Adrenal gland (tissue), 12 donors: Measurements from ENCODE around the gene LPAR2. TPM values are rescaled to one million over a fixed set of nuclear protein-coding genes. Genes with fewer than 3 reads are reported as not detected.

ENCODE experiments used
- DNase-seq, 7 donors: peaks; one replicate each; pipeline ENCODE4 v3.0.0-alpha.2; 2019 to 2020
- H3K27ac ChIP-seq, 5 donors: fragments of 200-600 bp; sonication (generic) in 4 of 5; 1 replicate in 3 of 5; 2 replicates in 2 of 5; pipeline versions ENCODE4 v1.5.1 to v1.8.0; 2016 to 2020; ENCODE audit warnings: mild to moderate bottlenecking in 1 of 5
- H3K27me3 ChIP-seq: fragments of 200-600 bp; 2 replicates; pipeline ENCODE4 v1.8.0; 2021
- H3K36me3 ChIP-seq, 2 donors: fragments of 200-600 bp; replicated peaks in 1 of 2; 1 replicate in 1 of 2; 2 replicates in 1 of 2; pipeline versions ENCODE4 v1.5.1 to v1.8.0; 2018 to 2022
- H3K4me1 ChIP-seq, 2 donors: fragments of 200-600 bp; replicated peaks in 1 of 2; 1 replicate in 1 of 2; 2 replicates in 1 of 2; pipeline versions ENCODE4 v1.5.1 to v1.8.0; 2018 to 2021
- H3K4me3 ChIP-seq, 4 donors: fragments of 200-600 bp; sonication (generic) in 3 of 4; one replicate each; pipeline ENCODE4 v1.5.1; 2016 to 2018
- H3K9me3 ChIP-seq, 3 donors: fragments of 200-600 bp; sonication (generic) in 1 of 3; replicated peaks in 1 of 3; 1 replicate in 2 of 3; 2 replicates in 1 of 3; pipeline versions ENCODE4 v1.5.1 to v1.8.0; 2016 to 2021
- POLR2A ChIP-seq, 2 donors: fragments of 450-650 bp; IDR thresholded peaks; one replicate each; pipeline ENCODE4 v1.6.1; 2017; ENCODE audit warnings: antibody characterized with exemption in 2 of 2, mild to moderate bottlenecking in 2 of 2, moderate library complexity in 1 of 2
- WGBS, 4 donors: extraction: QIAGEN DNeasy Blood & Tissue Kit in 2 of 4; methylation state at CpG; one replicate each; pipeline versions ENCODE4 v1.1.5 to v1.1.7; 2013 to 2017; 5-methylcytosine and 5-hydroxymethylcytosine counted together
- intact Hi-C, 2 donors: fragments of 100-400 bp; cut with DNase I; formaldehyde crosslinking; loops; one replicate each; pipeline versions ENCODE4 v1.14.1 to v1.15.0; 2022 to 2023
- polyA plus RNA-seq, 3 donors: library from polyadenylated mRNA; stranded (reverse); fragments of 200-250 nt in 2 of 3; fragments of 350-450 nt in 1 of 3; fragmentation: Illumina TruSeq in 1 of 3; extraction: RNeasy Lipid Tissue Mini Kit (QIAGEN cat#74804) in 1 of 3; gene quantifications; one replicate each; pipeline ENCODE4 v1.2.3, GENCODE V29; 2013 to 2014
- total RNA-seq, 9 donors: library from RNA; depleted of rRNA in 4 of 9; stranded (reverse); fragments of >200 nt in 4 of 9; fragments of 120-200 nt in 1 of 9; fragmentation: NEBNext Ultra II Directional in 1 of 9; extraction: Animal tissue kit (Norgen Biotek cat#: 25700) in 1 of 9; gene quantifications; one replicate each; pipeline versions ENCODE4 v1.1.0 to v1.2.4, GENCODE V29; 2013 to 2023
- TF ChIP-seq, protein P1 (sequence below), 6 experiments: fragments of 450-650 bp in 4 of 6; fragments of 200-600 bp in 2 of 6; sonication (generic) in 1 of 6; IDR thresholded peaks; 1 replicate in 5 of 6; 2 replicates in 1 of 6; pipeline versions ENCODE4 v1.5.1 to v1.8.0; 2016 to 2021; ENCODE audit warnings: antibody characterized with exemption in 6 of 6, mild to moderate bottlenecking in 2 of 6, moderate library complexity in 1 of 6
- donor health status: healthy with polysubstance abuse.
- donor health status: Bipolar disorder and iron deficiency.
- donor health status: DM: yes; HTN: yes; CAD: no.
- donor health status: DM: no; HTN: no; CAD: no.
- donor health status: DM: no; HTN: no; CAD: no.
- donor health status: DM: yes; HTN: yes; CAD: no.

The LPAR2 gene
- total and polyA plus RNA-seq, 12 donors, result 0.93 to 10.5 (median 3.7) TPM

DNA sequence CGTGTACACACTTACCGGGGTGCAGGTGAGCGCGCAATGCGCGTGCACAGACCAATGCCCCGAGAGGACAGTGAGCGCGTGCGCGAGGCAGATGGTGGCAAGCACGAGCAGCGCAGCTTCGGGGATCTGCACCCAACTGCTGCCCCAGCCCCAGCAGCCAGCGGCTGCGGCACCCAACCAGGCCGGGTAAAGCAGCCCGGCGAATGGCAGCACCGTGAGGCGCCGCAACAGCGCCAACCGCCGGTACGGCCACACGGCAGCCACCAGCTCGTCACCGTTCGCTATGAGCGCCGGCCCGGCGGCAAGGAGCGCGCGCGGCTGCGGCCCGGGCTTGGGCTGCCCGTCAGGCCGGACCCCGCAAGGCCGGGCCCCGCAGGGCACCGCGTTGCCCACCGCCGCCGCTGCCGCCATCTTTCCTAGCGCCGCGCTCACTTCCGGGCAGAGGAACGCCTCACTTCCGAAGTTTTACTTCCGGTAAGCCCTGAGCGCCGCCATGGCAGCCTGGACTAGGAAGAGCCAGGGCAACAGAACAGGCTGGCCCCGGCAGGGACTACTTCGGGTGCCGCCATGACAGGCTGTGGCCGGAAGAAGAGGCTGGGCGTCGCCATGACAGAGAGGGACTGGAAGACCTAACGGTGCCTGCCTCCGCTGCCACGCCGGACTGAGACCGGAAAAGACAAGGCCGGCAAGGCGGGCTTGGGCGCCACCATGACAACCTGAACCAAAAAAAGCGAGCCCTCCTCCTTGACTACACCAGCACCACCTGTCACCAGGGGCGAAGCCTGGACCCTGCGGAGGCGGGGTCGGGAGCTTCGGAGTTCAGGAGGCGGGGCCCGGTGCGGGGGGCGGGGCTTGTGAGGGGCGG is 35.5 kb upstream of the LPAR2 start, which contains the start of gene ATP13A1:
ATP13A1 (minus strand) TSS at position 421 of the 865 bp plus-strand sequence; CDS start at position 411, 10 bp downstream.
- peak within 1 kb of the TSS; percentile 47 to 95 (median 93) for H3K27ac ChIP-seq
- peak within 1 kb of the TSS; percentile 70 to 92 (median 80) for H3K4me3 ChIP-seq
- H3K4me1 ChIP-seq, result peaks cover 12 to 22% of the 10 kb centered on the region in 2 donors
- H3K27me3 ChIP-seq, result no peaks in the 10 kb centered on the region
- peak; percentile 93 to 99 (median 97) for DNase-seq
- intact Hi-C loops, result no loop called here
- WGBS, 4 donors, result 0 to 1% (median 0%) methylated on average over 14 to 85 of the region's 85 CpGs
- peak; percentile 75 to 87 for TF ChIP-seq POLR2A (IDR thresholded peaks at IDR 0.05)
- TF ChIP-seq, protein P1, sequence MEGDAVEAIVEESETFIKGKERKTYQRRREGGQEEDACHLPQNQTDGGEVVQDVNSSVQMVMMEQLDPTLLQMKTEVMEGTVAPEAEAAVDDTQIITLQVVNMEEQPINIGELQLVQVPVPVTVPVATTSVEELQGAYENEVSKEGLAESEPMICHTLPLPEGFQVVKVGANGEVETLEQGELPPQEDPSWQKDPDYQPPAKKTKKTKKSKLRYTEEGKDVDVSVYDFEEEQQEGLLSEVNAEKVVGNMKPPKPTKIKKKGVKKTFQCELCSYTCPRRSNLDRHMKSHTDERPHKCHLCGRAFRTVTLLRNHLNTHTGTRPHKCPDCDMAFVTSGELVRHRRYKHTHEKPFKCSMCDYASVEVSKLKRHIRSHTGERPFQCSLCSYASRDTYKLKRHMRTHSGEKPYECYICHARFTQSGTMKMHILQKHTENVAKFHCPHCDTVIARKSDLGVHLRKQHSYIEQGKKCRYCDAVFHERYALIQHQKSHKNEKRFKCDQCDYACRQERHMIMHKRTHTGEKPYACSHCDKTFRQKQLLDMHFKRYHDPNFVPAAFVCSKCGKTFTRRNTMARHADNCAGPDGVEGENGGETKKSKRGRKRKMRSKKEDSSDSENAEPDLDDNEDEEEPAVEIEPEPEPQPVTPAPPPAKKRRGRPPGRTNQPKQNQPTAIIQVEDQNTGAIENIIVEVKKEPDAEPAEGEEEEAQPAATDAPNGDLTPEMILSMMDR (IDR thresholded peaks at IDR 0.05), result peak in 1 of 6 experiments; percentile 28
- H3K36me3 ChIP-seq, result peaks cover 0 to 13% of the 10 kb centered on the region in 2 donors
- H3K9me3 ChIP-seq, result no peaks in the 10 kb centered on the region

DNA sequence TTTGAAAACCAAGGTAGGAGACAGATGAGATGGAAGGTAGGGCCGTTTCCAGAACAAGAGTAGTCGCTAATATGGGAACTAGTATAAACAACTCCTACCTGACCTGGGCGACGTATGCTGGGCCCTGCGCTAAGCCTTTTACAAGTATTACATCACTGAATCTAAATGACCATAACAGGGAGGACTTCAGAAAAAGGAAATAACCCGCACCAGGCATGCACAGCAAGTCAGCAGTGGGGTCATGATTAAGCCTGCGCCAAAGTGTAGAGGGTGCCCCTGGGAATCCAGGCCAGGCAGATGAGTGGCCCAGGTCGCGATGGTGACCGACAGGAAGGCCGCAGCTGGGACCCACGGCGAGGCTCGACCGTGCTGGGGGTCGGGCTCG is 34.8 kb upstream of the LPAR2 start:
- H3K9me3 ChIP-seq, result no peaks in the 10 kb centered on the region
- peak overlapping the region in 4 of 5 donors; percentile 90 to 95 (median 93) for H3K27ac ChIP-seq
- peak overlapping the region; percentile 70 to 92 (median 80) for H3K4me3 ChIP-seq
- WGBS, 4 donors, result 6 to 19% (median 11%) methylated on average over 7 to 17 of the region's 17 CpGs
- TF ChIP-seq POLR2A (IDR thresholded peaks at IDR 0.05), result no peak
- TF ChIP-seq, protein P1 (IDR thresholded peaks at IDR 0.05), result no peak
- peaks cover 0 to 20% of the 10 kb centered on the region in 2 donors for H3K36me3 ChIP-seq
- H3K27me3 ChIP-seq, result no peaks in the 10 kb centered on the region
- intact Hi-C loops, result no loop called here
- peak in 2 of 7 donors; percentile 16 to 37 for DNase-seq
- peaks cover 12 to 22% of the 10 kb centered on the region in 2 donors for H3K4me1 ChIP-seq

DNA sequence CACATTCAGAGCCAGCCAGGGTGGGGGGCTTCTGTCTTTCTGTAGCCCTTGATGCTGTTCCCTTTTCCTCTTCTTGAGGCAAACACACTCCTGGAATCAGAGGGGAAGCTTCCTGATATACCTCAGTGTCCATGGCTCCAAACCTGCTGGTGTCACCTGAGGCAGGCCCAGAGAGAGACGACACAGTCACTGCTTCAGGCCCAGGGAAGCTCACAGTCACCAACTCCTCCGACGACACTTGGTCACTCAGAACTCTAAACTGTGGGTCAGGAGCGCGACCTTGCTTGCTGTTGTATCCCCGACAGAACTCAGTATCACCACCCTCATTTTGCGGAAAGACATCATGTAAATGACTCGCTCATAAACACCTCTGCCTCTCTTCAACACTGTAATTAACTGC is 34.3 kb upstream of the LPAR2 start:
- Histone ChIP-seq H3K9me3 (no peaks in the 10 kb centered on the region), H3K27me3 (no peaks in the 10 kb centered on the region), H3K4me1 (peaks cover 12 to 22% of the 10 kb centered on the region in 2 donors), H3K27ac (peak overlapping the region in 1 of 5 donors; percentile 22), H3K36me3 (peaks cover 0 to 25% of the 10 kb centered on the region in 2 donors), H3K4me3 (peak overlapping the region in 1 of 4 donors; percentile 86)
- WGBS, 4 donors, result 62 to 74% (median 67%) methylated on average over 8 of the region's 8 CpGs
- intact Hi-C loops, result no loop called here
- TF ChIP-seq, protein P1 (IDR thresholded peaks at IDR 0.05), result no peak
- TF ChIP-seq POLR2A (IDR thresholded peaks at IDR 0.05), result no peak
- DNase-seq, result peak in 1 of 7 donors; percentile 20

DNA sequence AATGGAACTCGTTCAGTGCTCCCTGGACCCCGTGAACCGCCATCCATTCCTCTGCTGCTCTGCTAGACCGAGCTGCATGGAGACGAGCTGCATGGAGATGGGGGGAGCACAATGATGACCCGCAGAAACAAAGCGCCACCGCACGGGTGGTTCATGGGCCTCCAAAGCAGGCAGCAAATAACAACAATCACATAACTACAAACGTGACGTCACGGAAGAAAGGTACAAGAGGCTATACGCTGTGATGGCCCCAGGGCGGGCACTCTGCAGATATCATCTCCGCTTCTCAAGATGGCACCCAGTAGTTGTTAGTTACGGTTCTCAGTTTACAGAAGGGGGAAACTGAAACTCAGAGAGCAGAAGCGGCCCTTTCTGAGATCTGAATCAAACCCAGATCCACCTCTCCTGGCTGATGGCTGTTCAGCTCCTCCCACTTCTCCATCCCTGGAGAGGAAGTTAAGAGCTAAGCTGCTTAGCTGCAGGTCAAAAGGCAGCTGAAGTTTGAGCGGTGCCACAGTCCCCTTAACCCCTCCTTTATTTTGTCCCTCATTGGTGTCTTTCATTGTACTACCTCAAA is 33.7 kb upstream of the LPAR2 start:
- H3K36me3 ChIP-seq, result peaks cover 0 to 31% of the 10 kb centered on the region in 2 donors
- intact Hi-C loops, result no loop called here
- H3K4me3 ChIP-seq, result no peak overlapping the region
- peaks cover 12 to 22% of the 10 kb centered on the region in 2 donors for H3K4me1 ChIP-seq
- no peaks in the 10 kb centered on the region for H3K27me3 ChIP-seq
- WGBS, 4 donors, result 71 to 78% (median 73%) methylated on average over 18 of the region's 18 CpGs
- H3K27ac ChIP-seq, result no peak overlapping the region
- TF ChIP-seq, protein P1 (IDR thresholded peaks at IDR 0.05), result no peak
- TF ChIP-seq POLR2A (IDR thresholded peaks at IDR 0.05), result no peak
- H3K9me3 ChIP-seq, result no peaks in the 10 kb centered on the region
- DNase-seq, result no peak
